NCI-H128 (cell line): ENCODE data around the gene ZNF543.
"Not testable (repeated sequence)": the region's sequence is repeated elsewhere in the genome, so short reads cannot be mapped to it uniquely, and the experiment has no call there.

Experiments
- DNase-seq: peaks from one replicate; lab custom pipeline; 2025; ENCODE audit not compliant: unreplicated experiment; lab: John Stamatoyannopoulos, UW

ZNF543 gene

DNA sequence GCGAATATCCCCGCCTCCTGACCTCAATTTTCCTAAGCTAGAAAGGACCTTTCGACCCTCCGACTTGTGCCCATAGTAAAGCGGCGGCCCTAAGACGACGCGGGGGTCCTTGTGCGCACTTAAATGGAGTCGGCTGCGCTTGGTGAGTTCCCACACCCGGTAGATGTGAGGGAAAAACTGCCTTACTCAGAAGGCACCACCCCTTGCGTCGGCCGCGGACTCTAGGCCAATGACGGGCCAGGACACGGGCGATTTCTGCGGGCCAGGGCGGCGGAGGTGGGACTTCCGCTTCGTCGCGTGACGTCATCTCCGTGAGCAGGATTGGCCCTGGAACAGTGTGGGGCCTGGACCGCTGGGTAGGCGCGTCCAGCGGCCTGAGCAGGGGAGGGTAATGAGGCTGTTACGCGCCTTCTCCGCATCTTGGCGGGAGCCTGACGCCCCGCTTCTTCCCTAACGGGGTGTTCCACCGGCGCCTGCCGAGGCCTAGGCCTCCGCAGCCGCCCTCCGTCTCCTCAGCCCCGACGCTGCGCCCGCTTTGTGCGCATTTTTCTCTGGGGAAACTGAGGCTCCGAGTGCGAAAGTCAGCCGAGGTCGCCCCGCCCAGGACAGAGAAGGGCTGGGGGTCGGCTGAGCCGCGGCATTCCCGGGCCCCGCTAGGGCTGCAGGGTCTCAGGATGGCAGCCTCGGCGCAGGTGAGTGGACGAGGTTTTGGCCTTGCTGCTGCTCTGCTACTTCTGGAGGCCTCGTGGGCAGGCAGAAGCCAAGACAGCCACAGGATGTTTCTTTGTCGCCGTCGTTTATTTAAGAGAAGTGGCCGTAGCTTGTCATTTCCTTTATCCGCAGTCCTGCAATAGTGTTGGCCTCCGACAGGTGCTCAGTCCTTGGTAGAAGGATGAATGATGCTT lies at the start of gene ZNF543:
Gene ZNF543, plus strand, starts transcription at position 293 of the 905 bp plus-strand sequence. Its CDS starts 382 bp downstream, at position 675.
- DNase-seq, result peak; percentile 90

DNA sequence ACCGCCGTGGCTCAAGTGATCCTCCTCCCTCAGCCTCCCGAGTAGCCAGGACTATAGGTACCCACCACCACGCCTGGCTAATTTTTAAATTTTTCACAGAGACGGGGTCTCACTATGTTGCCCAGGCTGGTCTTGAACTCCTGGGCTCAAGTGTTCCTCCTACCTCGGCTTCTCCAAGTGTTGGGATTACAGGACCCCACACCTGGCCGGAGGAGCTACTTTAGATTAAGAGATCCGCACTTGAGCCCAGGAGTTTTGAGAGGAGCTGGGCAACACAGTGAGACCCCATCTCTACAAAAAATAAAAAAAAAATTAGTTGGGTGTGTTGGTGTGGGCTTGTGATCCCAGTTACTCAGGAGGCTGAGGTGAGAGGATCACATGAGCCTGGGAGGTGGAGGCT lies 49.0 kb upstream of the ZNF543 start:
- no peak for DNase-seq

DNA sequence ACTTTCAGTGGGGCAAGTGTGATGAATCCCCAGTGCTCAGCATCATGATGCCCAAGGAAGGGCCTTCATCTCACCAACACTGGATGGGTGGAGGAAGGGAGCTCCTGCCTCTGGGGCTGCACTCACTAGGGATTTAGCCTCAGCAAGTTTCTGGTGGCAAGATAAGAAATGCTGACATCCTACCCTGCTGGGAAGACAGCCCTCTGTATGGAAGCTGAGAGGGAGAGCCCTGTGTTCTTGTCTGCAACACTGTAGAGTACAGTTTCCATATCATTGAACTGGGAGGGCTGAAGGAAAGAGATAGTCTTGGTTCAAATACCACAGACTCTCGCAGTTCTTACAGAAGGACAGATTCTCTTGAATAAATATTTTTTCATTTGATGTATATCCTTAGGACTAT lies 47.3 kb upstream of the ZNF543 start:
- DNase-seq, result no peak

DNA sequence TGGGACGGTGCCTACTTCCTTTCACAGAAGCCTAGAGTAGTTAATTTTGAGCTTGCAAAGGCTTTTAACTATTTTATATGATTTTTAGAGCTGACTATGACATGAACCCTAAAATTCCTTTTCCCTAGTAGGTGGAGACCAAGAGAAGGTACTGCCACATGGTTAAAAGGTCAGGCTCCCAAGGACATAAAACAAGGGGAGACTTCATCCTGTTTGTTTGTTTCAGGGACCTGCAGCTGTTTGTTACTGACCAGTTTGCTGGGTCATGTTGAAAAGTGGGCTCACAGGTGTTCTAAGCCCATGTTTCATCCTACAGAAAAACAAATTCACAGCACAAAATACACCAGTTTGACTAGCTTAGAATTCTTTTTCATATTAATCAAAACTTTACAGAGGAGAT lies 43.8 kb upstream of the ZNF543 start:
- no peak for DNase-seq

DNA sequence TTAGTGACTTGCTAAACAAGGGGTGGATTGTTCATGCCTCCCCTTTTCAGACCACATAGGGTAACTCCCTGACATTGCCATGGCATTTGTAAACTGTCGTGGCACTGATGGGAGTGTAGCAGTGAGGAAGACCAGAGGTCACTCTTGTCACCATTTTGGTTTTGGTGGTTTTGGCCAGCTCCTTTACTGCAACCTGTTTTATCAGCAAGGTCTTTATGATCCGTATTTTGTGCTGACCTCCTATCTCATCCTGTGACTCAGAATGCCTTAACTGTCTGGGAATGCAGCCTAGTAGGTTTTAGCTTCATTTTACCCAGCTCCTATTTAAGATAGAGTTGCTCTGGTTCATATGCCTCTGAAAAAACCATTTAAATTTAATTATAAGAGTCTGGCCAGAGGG lies 41.8 kb upstream of the ZNF543 start:
- DNase-seq, result not testable (repeated sequence)

DNA sequence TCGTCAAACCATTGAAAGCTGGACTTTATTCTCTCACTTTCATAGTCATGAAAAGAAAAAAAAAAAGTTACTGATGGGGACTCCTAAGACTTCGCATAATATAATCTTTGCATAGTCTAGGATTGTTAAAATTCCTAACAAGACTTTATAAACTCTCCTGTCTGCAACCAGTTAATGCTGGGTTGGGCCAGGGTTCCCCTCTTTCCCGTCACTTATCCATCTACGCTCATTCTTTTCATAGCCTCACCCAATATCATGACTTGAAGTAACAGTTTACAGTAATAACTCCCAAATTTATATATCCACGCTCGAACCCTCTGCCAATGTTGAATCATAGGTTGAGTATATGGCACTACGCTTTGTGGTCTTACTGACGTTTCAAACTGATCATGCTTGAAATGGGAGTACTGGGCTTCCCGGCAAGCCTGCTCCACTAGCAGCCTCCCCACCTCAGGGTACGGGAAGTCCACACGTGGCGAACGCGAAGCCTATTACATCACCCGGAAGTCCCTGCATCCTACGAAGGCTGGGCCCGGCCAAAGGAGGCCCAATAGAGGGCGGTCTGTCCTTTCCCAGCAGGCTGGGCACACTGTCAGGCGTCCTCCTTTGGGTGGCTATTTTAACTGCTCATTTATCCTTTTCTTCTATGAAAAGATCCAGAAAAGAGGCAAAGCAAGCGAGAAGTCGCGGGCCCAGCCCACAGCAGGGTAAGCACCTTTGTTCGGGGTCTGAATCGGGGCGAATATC lies 40.7 kb upstream of the ZNF543 start:
- DNase-seq, result peak; percentile 66

DNA sequence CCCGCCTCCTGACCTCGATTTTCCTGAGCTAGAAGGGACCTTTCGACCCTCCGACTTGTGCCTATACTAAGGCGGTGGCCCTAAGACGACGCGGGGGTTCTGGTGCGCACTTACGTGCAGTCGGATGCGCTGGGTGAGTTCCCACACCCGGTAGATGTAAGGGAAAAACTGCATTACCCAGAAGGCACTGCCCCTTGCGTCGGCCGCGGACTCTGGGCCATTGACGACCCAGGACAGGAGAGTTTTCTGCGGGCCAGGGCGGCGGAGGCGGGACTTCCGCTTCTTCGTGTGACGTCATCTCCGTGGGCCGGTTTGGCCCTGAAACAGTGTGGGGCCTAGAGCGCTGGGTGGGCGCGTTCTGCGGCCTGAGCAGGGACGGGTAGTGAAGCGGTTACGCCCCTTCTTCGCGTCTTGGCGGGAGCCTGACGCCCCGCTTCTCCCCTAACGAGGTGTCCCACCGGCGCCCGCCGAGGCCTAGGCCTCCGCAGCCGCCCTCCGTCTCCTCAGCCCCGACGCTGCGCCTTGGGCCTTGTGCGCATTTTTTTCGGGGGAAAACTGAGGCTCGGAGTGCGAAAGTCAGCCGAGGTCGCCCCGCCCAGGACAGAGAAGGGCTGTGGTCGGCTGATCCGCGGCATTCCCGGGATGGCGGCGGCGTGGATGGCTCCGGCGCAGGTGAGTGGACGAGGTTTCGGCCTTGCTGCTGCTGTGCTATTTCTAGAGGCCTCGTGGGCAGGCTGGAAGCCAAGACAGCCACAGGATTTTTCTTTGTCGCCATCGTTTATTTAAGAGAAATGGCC lies 39.9 kb upstream of the ZNF543 start, which contains the start of gene ZNF460:
Gene ZNF460, plus strand, starts transcription at position 321 of the 797 bp plus-strand sequence. Its CDS starts 322 bp downstream, at position 643.
- peak; percentile 92 for DNase-seq

DNA sequence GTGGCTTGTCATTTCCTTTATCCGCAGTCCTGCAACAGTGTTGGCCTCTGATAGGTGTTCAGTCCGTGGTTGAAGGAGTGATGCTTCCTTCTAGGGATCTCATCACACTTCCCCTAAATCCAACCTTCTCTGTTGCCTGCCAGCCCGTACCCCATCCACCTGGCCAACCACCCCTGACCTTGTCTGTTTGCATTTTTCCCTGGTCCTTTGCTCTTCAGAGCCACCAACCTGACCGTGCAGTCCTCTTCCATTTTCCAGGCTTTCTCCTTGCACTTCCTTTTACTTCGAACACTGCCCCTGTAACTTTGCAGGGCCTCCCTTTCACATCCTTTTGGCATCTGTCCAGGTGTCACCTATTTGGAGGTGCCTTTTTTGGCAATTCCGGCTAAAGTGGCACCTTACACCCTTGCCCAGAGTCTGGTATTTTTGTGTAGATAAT lies 39.3 kb upstream of the ZNF543 start:
- no peak for DNase-seq

DNA sequence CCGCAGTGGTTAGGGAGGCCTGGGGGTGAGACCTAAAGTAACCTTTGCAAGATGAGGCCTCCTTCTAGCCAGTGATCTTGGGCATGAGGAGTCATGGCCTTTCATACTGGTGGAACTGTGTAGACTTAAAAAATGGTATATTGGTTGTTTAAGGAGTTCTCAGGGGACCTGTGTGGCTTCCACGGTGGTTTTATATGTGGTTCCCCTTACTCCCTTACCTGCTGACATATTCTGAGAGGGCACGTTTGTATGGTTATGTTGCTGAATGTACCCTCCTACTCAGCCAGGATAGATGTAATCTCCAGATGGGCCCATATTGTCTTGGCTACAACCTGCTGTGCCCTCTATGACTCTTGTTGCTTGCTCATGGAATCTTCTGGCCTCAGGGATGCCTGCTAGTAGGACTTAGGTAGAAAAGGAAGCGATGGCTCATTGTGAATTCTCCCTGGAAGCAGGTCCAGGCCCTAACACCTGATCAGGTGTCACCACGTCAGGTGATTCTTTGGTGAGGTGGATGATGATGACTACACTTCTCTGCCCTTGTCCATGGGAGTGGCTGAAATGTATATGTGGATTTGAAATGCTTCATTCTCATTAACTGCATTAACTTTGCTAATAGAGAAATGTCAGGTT lies 38.1 kb upstream of the ZNF543 start:
- DNase-seq, result no peak

DNA sequence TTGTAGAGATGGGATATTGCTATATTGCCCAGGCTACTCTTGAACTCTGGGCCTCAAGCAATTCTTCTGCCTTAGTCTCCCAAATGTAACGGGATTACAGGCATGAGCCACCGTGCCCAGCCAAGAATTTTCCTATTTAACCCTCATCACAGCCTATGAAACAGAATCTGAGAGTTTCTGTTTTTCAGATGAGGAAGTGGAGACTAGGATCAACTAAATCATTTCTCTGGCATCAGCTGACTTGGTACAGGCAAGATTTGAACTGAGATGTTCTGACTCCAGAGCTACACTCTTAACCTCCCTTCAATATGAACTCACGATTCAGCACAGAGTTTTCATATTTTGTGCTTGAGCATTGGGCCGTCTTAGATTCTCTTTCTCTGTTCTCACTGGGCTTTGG lies 31.9 kb upstream of the ZNF543 start:
- DNase-seq, result no peak

DNA sequence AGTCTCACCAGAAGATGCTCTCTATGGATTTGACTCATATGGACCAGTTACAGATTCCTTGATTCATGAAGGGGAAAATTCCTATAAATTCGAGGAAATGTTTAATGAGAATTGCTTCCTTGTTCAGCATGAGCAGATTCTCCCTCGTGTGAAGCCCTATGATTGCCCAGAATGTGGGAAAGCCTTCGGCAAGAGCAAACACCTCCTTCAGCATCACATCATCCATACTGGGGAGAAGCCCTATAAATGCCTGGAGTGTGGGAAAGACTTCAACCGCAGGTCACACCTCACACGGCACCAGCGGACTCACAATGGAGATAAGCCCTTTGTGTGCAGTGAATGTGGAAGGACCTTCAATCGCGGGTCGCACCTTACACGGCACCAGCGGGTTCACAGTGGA lies 29.3 kb upstream of the ZNF543 start:
- DNase-seq, result no peak

DNA sequence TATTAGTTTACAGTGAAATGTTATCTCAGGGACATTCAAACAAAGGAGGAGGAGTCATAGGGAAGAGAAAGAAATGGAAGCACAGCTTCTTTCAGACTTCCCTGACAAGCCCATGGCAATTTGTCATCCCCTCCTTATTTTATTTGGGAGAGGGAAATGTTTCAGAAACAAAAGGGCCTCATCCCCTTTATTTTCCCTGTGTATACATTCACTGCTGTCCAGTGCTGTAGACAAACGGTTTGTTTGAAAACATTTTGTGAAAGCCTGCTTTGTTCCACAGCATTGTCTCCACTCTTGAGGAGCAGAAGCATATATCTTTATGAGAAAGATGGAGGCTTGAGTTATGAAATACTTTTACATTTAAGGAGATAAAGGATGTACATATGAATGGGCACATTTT lies 27.7 kb upstream of the ZNF543 start:
- no peak for DNase-seq

DNA sequence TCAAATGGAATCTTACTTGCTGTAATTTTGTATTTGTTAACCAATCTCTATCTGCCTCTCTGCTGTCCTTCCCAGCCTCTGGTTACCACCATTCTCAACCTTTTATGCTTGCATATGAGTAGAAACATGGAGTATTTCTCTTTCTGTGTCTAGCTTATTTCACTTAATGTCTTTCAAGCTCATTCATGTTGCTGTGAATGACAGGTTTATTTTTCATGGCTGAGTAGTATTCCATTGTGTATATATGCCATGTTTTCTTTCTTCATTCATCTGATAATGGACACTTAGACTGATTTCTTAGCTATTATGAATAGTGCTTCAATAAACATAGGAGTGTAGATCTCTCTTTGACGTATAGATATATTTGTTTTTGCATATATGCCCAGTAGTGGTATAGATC lies 26.6 kb upstream of the ZNF543 start:
- DNase-seq, result no peak

DNA sequence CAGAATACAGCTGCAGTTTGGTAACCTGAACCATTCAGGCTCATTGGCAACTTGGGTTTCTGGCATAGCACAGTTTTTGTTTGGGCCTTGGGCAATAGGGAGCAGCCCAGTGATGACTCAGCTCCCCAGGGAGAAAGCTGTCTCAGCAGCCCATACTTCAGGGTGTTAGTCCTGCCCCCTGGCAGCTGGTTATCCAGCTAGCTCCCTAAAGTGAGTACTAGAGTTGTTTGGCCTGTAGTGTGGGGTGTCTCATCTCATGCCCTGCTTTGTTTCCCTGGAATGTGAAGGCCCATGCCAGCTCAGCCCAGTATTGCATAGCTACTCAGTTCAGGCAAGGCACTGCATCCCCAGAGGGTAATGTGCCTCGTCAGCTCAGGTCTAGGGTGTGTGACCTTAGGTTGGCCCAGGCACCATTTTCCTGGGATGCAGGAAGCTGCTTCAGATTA lies 18.2 kb upstream of the ZNF543 start:
- DNase-seq, result no peak

DNA sequence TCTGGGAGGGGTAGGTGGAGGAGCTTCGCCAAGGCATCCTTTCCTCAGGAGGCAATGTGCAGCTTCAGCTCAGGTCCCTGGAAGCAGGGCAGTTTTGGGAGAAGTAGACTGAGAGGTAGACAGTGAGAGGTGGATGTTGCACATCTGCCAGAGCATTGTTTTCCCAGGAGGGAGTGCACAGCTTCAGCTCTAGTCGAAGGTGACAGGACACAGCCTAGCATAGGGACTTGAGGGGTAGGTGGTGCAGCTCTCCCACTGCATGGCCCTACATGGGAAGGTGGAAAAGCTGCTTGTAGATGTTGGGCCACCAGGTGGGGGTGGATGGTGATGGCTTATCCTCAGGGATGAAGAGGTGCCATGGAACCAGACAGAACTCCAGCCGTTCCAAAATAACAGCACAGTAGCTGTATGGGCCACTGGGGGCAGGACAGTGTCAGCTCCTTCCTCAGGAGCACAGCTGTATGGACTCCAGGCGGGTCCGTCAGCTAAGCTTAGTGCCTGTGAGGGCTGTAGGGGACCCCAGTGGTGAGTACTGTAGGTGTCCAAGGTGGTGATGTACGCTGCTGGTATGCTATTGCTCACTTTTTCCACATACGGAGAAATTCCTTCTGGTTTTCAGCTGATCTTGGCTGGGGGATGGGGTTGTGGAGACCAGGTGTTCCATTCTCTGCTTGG lies 17.4 kb upstream of the ZNF543 start:
- no peak for DNase-seq

DNA sequence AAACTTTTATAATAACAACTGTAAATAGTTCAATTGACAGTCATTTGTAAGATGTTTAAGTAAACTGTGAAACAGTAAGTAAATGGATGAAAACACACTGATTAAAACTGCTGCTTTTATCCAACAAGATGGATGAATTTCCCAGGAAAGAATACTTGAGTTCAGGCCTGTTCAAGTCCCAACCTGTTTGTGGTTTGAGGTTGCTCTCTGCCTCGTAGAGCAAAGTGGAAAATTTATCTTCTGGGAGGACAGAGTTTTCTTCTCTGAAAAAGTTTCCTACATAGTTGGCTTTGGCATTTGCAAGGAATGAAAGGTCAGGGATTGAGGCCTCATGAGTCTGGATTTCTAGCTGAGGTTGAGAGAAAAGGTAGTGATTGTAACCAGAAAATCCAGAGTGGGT lies 15.2 kb upstream of the ZNF543 start:
- no peak for DNase-seq

DNA sequence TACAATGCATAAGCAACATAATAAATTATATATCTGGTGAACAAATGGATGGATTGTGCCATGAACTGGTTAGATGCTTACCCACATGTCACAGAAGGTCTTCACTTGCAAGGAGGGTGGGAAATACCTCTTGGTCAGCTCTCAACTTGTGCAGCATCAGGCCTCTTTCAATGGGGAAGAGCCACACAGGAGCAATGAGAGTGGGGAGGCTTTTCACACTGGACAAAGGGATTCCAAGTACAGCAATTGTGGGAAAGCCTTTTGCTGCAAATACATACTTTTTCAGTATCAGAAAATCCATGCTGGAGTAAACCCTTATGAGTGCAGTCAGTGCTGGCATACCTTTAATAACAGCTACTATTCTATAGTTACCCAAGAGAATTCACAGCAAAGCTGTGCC lies 11.8 kb upstream of the ZNF543 start:
- no peak for DNase-seq

DNA sequence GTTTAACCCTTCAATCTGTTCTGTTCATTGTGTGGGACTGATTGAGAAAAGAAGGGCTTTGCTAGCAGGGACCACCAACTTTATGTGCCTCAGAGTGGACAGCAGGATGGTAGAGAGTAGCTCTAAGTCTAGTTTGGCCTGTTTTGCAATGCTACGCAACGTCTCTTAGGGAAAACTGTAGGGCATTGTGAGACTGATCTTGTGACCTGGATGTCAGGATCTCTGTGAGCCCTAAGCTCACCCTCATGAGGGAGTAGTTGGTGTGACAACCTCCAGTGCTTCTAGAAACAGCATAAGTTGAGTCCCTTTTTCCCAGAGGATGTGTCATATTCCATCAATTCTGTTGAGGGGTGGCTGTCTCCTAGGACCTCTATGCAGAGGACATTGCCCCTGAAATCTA lies 9.5 kb upstream of the ZNF543 start:
- DNase-seq, result no peak

DNA sequence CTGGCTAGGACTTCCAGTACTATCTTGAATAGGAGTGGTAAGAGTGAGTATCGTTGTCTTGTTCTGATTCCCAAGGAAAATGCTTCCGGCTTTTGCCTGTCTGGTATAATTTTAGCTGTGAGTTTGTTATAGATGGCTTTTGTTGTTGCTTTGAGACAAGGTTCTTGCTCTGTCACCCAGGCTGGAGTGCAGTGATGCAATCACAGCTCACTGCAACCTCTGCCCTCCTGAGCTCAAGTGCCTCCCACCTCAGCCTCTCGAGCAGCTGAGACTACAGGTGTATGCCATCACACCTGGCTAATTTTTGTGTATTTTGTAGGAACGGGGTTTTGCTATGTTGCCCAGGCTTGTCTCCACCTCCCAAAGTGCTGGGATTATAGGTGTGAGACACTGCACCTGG lies 6.1 kb upstream of the ZNF543 start:
- no peak for DNase-seq

DNA sequence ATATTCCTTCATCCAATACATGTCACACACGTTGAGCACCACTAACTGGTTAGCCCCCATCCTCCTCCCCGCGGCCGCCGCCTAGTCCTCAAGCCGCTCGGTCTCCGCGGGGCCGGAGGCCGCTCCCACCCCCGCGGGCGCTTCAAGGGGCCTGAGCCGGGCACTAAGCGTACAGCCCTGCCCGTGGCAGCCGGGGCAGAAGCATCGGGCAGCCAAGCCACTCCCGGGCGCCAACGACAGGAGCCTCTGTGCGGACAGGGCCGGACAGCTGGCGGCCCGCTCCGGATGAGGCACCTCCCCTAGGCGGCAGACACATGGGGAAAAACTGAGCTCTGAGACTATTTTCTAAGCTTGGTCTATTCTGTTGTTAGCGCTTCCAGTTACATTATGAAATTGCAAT lies 2.8 kb upstream of the ZNF543 start:
- no peak for DNase-seq
